Heart left ventricle (tissue), 16 donors: ENCODE measurements around the gene LKAAEAR1. TPM values are rescaled to one million over a fixed set of nuclear protein-coding genes. Genes with fewer than 3 reads are reported as not detected.
A peak's percentile ranks its signal among the peaks of the same experiment; 100 is the strongest.

Experiments used
- ATAC-seq, 4 donors: fragments of 200-7000 bp; cut with Tn5 transposase; one replicate each; pipeline ENCODE4 v1.9.1; 2020 to 2022; ENCODE audit warnings: moderate library complexity in 4 of 4, mild to moderate bottlenecking in 3 of 4, moderate number of reproducible peaks in 1 of 4
- DNase-seq, 5 donors: peaks; one replicate each; pipeline ENCODE4 v3.0.0-alpha.2; 2020
- H3K27ac ChIP-seq, 12 donors: fragments of 200-600 bp; sonication (generic) in 4 of 12; one replicate each; pipeline versions ENCODE4 v1.5.0 to v1.8.0; 2016 to 2022; ENCODE audit warnings: mild to moderate bottlenecking in 2 of 12
- H3K27me3 ChIP-seq, 9 donors: fragments of 200-600 bp; sonication (generic) in 2 of 9; one replicate each; pipeline versions ENCODE4 v1.5.1 to v1.8.0; 2016 to 2022; ENCODE audit warnings: mild to moderate bottlenecking in 3 of 9
- H3K36me3 ChIP-seq, 9 donors: fragments of 200-600 bp; sonication (generic) in 2 of 9; one replicate each; pipeline versions ENCODE4 v1.5.0 to v1.8.0; 2018 to 2022; ENCODE audit warnings: mild to moderate bottlenecking in 2 of 9
- H3K4me1 ChIP-seq, 12 donors: fragments of 200-600 bp; sonication (generic) in 4 of 12; one replicate each; pipeline versions ENCODE4 v1.5.0 to v1.8.0; 2016 to 2022; ENCODE audit warnings: mild to moderate bottlenecking in 3 of 12
- H3K4me3 ChIP-seq, 12 donors: fragments of 200-600 bp; sonication (generic) in 4 of 12; one replicate each; pipeline versions ENCODE4 v1.5.0 to v1.8.0; 2017 to 2022; ENCODE audit warnings: mild to moderate bottlenecking in 9 of 12, moderate library complexity in 4 of 12
- H3K9me3 ChIP-seq, 12 donors: fragments of 200-600 bp; sonication (generic) in 4 of 12; one replicate each; pipeline versions ENCODE4 v1.5.0 to v1.8.0; 2016 to 2022; ENCODE audit warnings: mild to moderate bottlenecking in 1 of 12
- CTCF ChIP-seq, 12 donors: fragments of 200-600 bp; sonication (generic) in 4 of 12; IDR thresholded peaks; one replicate each; pipeline versions ENCODE4 v1.5.0 to v1.8.0; 2018 to 2022; ENCODE audit warnings: antibody characterized with exemption in 12 of 12, mild to moderate bottlenecking in 5 of 12
- POLR2A ChIP-seq, 2 donors: fragments of 450-650 bp; IDR thresholded peaks; one replicate each; pipeline ENCODE4 v1.6.1; 2017; ENCODE audit warnings: antibody characterized with exemption in 2 of 2, mild to moderate bottlenecking in 2 of 2, moderate library complexity in 2 of 2
- WGBS, 4 donors: extraction: QIAGEN DNeasy Blood & Tissue Kit in 2 of 4; methylation state at CpG; one replicate each; pipeline versions ENCODE4 v1.1.5 to v1.1.7; 2013 to 2018; 5-methylcytosine and 5-hydroxymethylcytosine counted together
- intact Hi-C, 10 donors: fragments of 100-400 bp; cut with DNase I; formaldehyde crosslinking; loops; one replicate each; pipeline versions ENCODE4 v1.11.1 to v1.14.2; 2022
- polyA plus RNA-seq, 2 donors: library from polyadenylated mRNA; stranded (reverse); fragments of 200-250 nt; gene quantifications; one replicate each; pipeline ENCODE4 v1.2.3, GENCODE V29; 2013
- total RNA-seq, 9 donors: library from RNA; depleted of rRNA in 2 of 9; stranded (reverse); fragments of >200 nt in 2 of 9; fragmentation: NEBNext Ultra II Directional in 3 of 9; extraction: Animal tissue kit (Norgen Biotek cat#: 25700) in 3 of 9; gene quantifications; one replicate each; pipeline versions ENCODE4 v1.1.0 to v1.2.4, GENCODE V29; 2016 to 2023
- donor health status: ischemic (EF 13 %, LVEDD 7.1; RV severe dilation, severe dysfunction).
- donor health status: healthy with polysubstance abuse.
- donor health status: DM: no; HTN: yes; CAD: no.
- donor health status: DM: no; HTN: no; CAD: no.
- donor health status: ischemic (EF 25% LVEDD 6.9; RV normal size, moderate dysfunction).
- donor health status: ischemic (EF 25% LVEDD 5.7; RV mildly dilated, moderate dysfunction).
- donor health status: healthy.
- donor health status: DM: yes; HTN: yes; CAD: no.
- donor health status: ischemic (EF 35%, LVEDD 5.7; RV mildly dilated, moderate dysfunction).
- donor health status: nonischemic (EF 11% LVEDD 7.7; RV severe dilation, severe dysfunction).
- donor health status: DM: yes; HTN: yes; CAD: no.
- donor health status: PGD.
- donor health status: ischemic (EF 29% LVEDD 5.4; RV normal size, mild dysfunction).
- donor health status: nonischemic (EF 23%, LVEDD 6.1; RV moderate dilation, normal function).

The LKAAEAR1 gene
- total and polyA plus RNA-seq, 11 donors, result not detected

- ATAC-seq (no peak), DNase-seq (peak in 2 of 5 donors; percentile 7 to 11)
- 61 to 69% (median 65%) methylated on average over 17 to 19 of the region's 19 CpGs for WGBS, 4 donors
- no peaks in the 10 kb centered on the region for H3K36me3 ChIP-seq
- no peak overlapping the region for H3K27ac ChIP-seq
- no peak overlapping the region for H3K4me3 ChIP-seq
- intact Hi-C loops, result no loop called here
- TF ChIP-seq CTCF (IDR thresholded peaks at IDR 0.05), result no peak
- TF ChIP-seq POLR2A (IDR thresholded peaks at IDR 0.05), result no peak
- H3K4me1 ChIP-seq, result peaks cover 0 to under 1% (median 0%) of the 10 kb centered on the region in 12 donors
- H3K27me3 ChIP-seq, result peaks cover 0 to 24% (median 5%) of the 10 kb centered on the region in 9 donors
- no peaks in the 10 kb centered on the region for H3K9me3 ChIP-seq
Measured at GRCh38 chr20:64107736-64108457, 23.7 kb upstream of the LKAAEAR1 start.

GRCh38 chr20:64106981-64107735, 23.0 kb upstream of the LKAAEAR1 start, which contains the start of gene NPBWR2:
Gene NPBWR2 (minus strand): TSS chr20:64107565. CDS start chr20:64106831, 734 bp downstream.
- peak in 3 of 5 donors; percentile 3 to 13 (median 9) for DNase-seq
- Histone ChIP-seq H3K9me3 (no peaks in the 10 kb centered on the region), H3K27me3 (peaks cover 7 to 32% (median 11%) of the 10 kb centered on the region in 9 donors), H3K4me1 (peaks cover 0 to 8% (median 4%) of the 10 kb centered on the region in 12 donors), H3K4me3 (no peak within 1 kb of the TSS), H3K27ac (no peak within 1 kb of the TSS), H3K36me3 (no peaks in the 10 kb centered on the region)
- no peak for ATAC-seq
- TF ChIP-seq POLR2A (IDR thresholded peaks at IDR 0.05) (no peak), CTCF (IDR thresholded peaks at IDR 0.05) (no peak)
- intact Hi-C loops, result no loop called here
- WGBS, 4 donors, result 49 to 61% (median 55%) methylated on average over 12 to 22 of the region's 22 CpGs

GRCh38 chr20:64106435-64106961, 22.3 kb upstream of the LKAAEAR1 start:
- Histone ChIP-seq H3K36me3 (no peaks in the 10 kb centered on the region), H3K27ac (no peak overlapping the region), H3K9me3 (no peaks in the 10 kb centered on the region), H3K27me3 (peaks cover 13 to 38% (median 18%) of the 10 kb centered on the region in 9 donors), H3K4me3 (no peak overlapping the region), H3K4me1 (peaks cover 0 to 14% (median 7%) of the 10 kb centered on the region in 12 donors)
- ATAC-seq (no peak), DNase-seq (peak in 3 of 5 donors; percentile 15 to 25 (median 17))
- intact Hi-C loops, result no loop called here
- WGBS, 4 donors, result 89 to 92% (median 91%) methylated on average over 28 of the region's 28 CpGs
- TF ChIP-seq CTCF (IDR thresholded peaks at IDR 0.05) (no peak), POLR2A (IDR thresholded peaks at IDR 0.05) (no peak)
